Progenitor cell of endocrine pancreas (in vitro differentiated cells): ENCODE data around the gene CACHD1. TPM values are rescaled to one million over a fixed set of nuclear protein-coding genes. Genes with fewer than 3 reads are reported as not detected.
A peak's percentile ranks its signal among the peaks of the same experiment; 100 is the strongest.

Experiments used
- DNase-seq: peaks from one replicate; pipeline ENCODE4 v3.0.0; 2021; ENCODE audit warnings: low spot score; ENCODE audit not compliant: unreplicated experiment
- H3K27ac Mint-ChIP-seq: 2 replicates; pipeline ENCODE4 v1.8.0; 2021; ENCODE audit warnings: mild to moderate bottlenecking, moderate library complexity, mixed read lengths
- H3K27me3 Mint-ChIP-seq: 2 replicates; pipeline ENCODE4 v1.8.0; 2021; ENCODE audit warnings: mixed read lengths
- H3K36me3 Mint-ChIP-seq: 2 replicates; pipeline ENCODE4 v1.8.0; 2022; ENCODE audit warnings: mixed read lengths; ENCODE audit not compliant: insufficient read depth
- H3K4me1 Mint-ChIP-seq: 2 replicates; pipeline ENCODE4 v1.8.0; 2021; ENCODE audit warnings: low read depth, mixed read lengths
- H3K4me3 Mint-ChIP-seq: 2 replicates; pipeline ENCODE4 v1.8.0; 2021; ENCODE audit warnings: low read depth, mild to moderate bottlenecking, moderate library complexity, mixed read lengths
- H3K9me3 Mint-ChIP-seq: 2 replicates; pipeline ENCODE4 v1.8.0; 2021; ENCODE audit warnings: low read depth, mixed read lengths
- CTCF ChIP-seq: fragments of 200-600 bp; sonication (generic); IDR thresholded peaks from one replicate; pipeline ENCODE4 v1.5.0; 2021; ENCODE audit warnings: antibody characterized with exemption, mild to moderate bottlenecking; ENCODE audit not compliant: unreplicated experiment
- total RNA-seq: library from RNA; stranded (reverse); gene quantifications from 2 replicates; pipeline ENCODE4 v1.2.1, GENCODE V29; 2021

Gene CACHD1
- total RNA-seq, 1 donor from 2014 or later, result 36.0 TPM

DNA sequence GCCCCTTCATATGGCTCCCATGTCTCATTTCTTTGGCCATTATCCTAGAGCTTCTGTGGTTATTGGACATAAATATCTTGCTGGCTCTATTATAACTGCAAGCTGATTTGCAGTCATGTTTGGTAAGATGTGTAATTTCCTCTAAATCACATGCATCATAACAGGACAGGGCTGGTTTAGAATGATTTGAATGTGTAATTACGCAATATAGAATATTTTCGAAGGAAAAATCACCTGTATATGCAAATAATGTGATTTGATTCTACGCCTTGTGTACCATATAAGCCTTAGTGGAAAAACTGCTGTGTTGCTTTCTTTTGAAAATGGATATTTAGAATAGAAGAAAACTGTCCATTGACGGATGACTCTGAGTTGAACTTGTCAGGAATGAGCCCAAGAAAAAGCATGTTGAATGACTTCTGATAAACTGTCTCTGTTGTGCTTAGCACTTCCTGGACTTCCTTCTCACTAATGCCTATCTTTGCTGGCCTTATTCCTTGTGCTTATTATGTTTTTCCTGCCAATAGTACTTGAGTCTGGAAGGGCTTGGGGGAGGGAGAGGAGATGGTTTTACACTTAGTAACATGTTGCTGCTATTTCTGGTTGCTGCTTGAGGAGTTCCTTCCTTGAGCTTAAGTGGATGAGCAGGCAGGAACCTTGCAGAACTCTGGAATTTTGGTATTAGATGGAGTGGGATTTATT lies 6.5 kb downstream of the CACHD1 start:
- no peaks in the 10 kb centered on the region for H3K9me3 Mint-ChIP-seq
- no peak for TF ChIP-seq CTCF
- no peak for DNase-seq
- H3K36me3 Mint-ChIP-seq, result no peaks in the 10 kb centered on the region
- H3K27me3 Mint-ChIP-seq, result no peaks in the 10 kb centered on the region
- H3K27ac Mint-ChIP-seq, result peak overlapping the region; percentile 11
- H3K4me3 Mint-ChIP-seq, result no peak overlapping the region
- peaks cover 52% of the 10 kb centered on the region for H3K4me1 Mint-ChIP-seq

DNA sequence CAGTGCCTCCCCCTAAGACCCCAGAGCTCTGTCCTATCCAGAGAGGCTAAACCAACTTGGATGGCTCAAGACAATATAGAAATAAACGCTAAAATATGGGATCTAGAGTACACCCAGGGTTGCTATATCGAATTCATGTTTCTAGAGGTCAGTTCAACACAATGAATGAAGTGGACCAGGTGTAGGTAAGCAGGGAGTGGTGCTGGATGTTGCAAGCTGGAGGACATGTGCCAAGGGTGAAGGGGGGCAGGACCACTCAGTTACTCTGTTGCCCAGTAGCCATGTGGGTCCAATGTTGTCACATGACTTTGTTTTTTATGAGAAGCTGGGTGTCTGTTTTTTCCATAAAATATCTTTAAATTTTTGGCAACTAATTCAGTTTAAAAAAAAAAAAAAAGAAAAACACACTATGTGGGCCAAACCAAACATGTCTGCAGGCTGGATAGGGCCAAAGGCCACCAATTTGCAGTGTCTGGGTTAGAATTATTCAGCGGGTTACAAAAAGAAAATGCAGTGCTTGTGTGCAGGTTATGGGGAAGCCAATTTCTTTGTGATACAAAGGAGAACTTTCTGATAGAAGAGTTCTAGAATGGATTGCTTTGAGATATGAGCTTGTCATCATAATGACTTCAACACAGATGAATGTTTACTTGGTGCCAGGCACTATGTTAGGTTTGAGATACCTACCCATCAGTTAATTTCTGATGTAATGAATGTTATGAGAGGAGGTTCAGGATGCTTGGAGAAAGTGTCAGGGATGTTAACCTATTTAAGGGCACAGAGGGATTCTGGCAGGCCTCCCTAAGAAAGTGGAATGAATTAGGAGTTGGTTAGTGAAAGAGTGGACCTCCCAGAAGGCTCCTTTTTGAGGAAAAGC lies 8.9 kb downstream of the CACHD1 start:
- H3K27ac Mint-ChIP-seq, result peak overlapping the region; percentile 45
- no peaks in the 10 kb centered on the region for H3K9me3 Mint-ChIP-seq
- peaks cover 41% of the 10 kb centered on the region for H3K4me1 Mint-ChIP-seq
- TF ChIP-seq CTCF, result no peak
- no peak overlapping the region for H3K4me3 Mint-ChIP-seq
- DNase-seq, result no peak
- H3K27me3 Mint-ChIP-seq, result no peaks in the 10 kb centered on the region
- H3K36me3 Mint-ChIP-seq, result peaks cover 1% of the 10 kb centered on the region

DNA sequence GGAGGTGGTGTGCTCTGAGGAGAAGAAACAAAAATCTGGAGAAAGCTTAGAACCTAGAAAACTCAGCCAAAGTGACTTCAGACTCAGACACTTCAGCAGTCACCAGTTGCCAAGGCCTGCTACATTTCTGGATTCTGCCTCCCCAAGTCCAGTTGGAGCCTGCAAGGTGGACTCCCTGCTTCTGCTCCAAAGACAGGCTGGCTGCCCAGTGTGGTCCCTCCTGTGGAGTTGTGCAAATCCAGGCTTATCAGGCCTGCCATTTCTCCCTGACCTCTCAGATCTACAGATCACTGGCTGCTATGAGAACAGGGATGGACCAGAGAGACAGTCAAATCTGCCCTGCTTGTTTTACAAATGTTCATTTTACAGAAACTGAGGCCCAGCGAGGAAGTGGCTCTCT lies 9.9 kb downstream of the CACHD1 start:
- Mint-ChIP-seq H3K27me3 (no peaks in the 10 kb centered on the region), H3K27ac (no peak overlapping the region), H3K4me1 (peaks cover 33% of the 10 kb centered on the region), H3K9me3 (no peaks in the 10 kb centered on the region), H3K36me3 (peaks cover 4% of the 10 kb centered on the region), H3K4me3 (no peak overlapping the region)
- DNase-seq, result no peak
- TF ChIP-seq CTCF, result no peak

DNA sequence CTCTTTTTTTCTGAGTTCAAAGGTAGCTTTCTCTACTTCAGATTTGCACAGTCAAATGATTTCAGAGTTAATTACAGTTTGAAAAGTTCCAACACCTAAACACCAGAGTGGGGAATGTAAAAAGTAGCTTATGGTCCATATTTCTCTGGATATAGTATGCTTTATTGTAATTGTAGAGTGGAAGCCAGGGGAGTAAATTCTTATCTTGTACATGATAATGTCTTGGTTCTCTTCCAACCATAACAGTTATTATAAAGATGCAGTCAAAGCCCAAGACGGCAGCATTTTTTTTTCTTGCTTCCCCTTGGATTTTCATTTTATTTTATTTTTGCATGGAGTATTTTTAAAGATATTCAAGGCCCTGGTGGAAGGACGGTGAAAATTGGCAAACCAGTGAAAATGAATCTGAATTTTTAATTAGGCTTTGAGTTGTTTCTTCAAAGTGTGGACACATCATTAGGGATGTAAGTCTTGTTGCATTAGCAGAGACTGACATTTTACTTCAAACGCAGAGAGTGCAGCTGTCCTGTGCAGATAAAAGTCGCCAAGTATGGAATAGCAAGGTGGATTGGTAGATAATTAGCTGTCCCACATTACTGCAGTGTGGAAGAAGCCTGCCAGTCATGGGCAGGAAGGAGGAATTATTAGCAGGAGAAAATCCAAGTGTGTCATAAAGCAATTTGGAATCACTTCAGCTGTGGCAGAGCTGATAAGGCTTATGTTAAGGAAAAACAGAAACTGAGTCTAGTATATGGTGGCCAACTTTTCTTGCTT lies 11.3 kb downstream of the CACHD1 start:
- Mint-ChIP-seq H3K4me3 (no peak overlapping the region), H3K27ac (no peak overlapping the region), H3K4me1 (peaks cover 33% of the 10 kb centered on the region), H3K27me3 (no peaks in the 10 kb centered on the region), H3K9me3 (no peaks in the 10 kb centered on the region), H3K36me3 (peaks cover 4% of the 10 kb centered on the region)
- DNase-seq, result no peak
- TF ChIP-seq CTCF, result no peak

DNA sequence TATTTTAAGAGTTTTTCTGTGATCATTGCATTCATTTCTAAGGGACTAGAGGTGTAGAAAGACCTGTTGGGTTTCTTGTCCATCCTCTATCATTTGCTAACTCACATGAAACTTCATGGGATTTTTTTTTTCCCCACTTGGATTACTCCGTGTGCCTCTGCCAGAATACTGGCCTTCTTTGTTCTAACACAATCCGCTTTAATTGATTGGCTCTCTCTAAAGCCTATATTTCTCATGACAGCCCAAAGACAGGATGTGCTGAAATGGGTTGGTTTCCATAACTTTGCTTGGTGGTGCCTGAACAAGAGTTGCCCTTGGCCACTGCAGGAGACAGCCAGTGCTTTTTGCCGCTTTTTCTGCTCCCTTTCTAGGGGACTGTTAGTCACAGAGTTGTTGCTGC lies 12.2 kb downstream of the CACHD1 start:
- Mint-ChIP-seq H3K27ac (no peak overlapping the region), H3K9me3 (no peaks in the 10 kb centered on the region), H3K4me3 (no peak overlapping the region), H3K27me3 (no peaks in the 10 kb centered on the region), H3K4me1 (peaks cover 23% of the 10 kb centered on the region), H3K36me3 (peaks cover 4% of the 10 kb centered on the region)
- no peak for DNase-seq
- TF ChIP-seq CTCF, result no peak
